ENCODE data around the gene DBN1. TPM values are rescaled to one million over a fixed set of nuclear protein-coding genes. Genes with fewer than 3 reads are reported as not detected.

The DBN1 gene
- 103 and 122 TPM in 2 replicates for total RNA-seq (2014; rRNA removed; shearing (Covaris generic))

DNA sequence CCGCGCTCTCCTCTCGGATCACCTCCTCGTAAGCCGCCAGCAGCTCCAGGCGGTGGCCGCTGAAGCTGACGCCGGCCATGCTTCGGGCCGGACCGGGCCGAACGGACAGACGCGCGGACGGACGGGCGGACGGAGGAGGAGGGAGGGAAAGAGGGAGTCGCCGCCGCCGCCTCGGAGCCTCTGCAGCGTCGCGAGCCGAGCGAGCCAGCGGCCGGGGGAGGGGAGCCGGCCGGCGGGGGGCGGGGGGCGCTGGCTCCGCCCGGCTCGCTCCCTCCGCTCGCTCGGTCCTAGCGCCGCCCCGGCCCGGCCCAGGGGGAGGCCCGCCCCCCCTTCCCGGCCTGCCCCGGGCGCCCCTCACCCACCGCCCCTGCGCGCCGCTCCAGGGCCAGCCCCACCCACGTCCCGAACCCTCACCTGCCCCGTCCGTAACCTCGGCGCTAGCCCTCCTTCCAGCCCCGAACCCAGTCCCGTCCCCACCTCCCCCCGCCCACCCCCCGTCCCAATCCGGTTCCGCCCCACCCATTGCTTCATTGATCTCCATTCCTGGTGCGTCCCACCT, at the start of gene DBN1:
Gene DBN1 (minus strand): TSS at position 192 of the 559 bp plus-strand sequence. CDS start 113 bp downstream, at position 79.

DNA sequence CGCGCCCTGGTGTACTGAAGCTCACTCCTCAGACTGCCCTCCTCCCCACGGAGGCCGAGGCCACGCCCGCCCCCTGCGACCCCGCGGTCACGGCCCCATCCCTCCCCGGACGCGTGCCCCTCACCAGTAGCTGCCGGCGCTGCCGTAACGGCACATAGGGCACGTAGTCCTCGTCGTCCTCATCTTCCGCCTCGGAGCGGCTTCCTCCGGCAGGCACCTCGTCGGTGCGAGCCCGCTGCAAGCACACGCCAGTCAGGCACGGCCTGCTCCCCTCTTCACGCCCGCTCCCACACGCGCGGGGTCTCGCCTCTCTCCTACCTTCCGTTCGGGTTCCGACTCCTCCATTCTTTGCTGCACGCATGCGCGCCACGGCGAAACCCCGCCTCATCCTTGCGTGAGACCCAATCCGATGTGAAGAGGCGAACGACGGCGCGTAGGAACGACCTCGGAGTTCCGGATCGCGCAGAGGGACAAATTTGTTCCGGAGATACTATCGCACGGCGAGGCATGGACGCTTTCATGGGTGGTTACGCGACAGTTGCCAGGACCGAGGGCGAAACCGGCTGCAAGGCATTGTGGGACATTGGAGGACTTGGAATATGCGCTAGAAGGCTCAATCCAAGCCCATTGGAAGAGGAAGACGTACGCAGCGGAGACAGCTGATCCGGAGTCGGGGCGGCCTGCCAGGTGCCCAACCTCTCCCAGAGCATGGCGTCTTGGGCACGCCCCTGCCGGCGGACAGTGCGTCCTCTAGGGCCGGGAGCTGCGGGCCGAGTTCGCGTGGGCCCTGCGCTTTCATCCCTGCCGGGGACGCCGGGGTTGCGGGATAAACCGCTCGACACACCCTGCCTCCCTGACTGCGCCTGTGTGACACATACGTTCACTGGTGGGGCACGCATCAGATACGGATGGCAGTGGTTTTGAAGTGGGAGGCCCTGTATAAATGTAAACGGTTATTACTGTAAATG, 43.5 kb upstream of the DBN1 start, which contains the start of gene DDX41:
Gene DDX41 (minus strand): TSS at position 361 of the 968 bp plus-strand sequence. CDS start 16 bp downstream, at position 345.

DNA sequence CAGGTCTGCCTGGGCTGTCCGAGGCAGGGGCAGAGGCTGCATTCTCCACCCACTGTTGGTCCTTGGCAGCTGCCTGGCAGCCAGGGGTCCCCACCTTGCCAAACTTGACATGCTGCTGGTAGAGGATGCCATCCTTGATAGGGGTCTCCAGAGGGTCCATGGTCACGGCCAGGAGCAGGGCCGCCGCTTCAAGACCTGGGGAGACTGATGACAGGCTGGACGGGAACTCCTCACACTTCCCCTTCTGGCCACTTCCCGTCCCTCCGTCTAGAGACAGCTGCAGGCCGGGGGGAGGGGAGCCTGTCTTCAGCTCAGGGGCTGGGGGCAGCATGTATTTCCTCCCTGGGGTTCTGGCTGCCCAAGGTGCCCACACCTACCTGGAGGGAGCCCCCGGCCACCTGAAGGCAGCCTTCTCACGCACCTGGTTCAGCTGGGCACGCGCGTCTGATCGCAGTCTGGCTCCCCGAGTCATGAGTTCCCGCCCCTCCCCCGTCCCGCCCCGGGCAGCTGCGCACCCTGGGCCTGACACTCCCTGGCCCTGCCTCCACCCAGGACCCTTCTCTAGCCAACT, 36.0 kb upstream of the DBN1 start, which contains the start of gene DOK3:
Gene DOK3 (minus strand): TSS at position 446 of the 571 bp plus-strand sequence. CDS start 286 bp downstream, at position 160.

DNA sequence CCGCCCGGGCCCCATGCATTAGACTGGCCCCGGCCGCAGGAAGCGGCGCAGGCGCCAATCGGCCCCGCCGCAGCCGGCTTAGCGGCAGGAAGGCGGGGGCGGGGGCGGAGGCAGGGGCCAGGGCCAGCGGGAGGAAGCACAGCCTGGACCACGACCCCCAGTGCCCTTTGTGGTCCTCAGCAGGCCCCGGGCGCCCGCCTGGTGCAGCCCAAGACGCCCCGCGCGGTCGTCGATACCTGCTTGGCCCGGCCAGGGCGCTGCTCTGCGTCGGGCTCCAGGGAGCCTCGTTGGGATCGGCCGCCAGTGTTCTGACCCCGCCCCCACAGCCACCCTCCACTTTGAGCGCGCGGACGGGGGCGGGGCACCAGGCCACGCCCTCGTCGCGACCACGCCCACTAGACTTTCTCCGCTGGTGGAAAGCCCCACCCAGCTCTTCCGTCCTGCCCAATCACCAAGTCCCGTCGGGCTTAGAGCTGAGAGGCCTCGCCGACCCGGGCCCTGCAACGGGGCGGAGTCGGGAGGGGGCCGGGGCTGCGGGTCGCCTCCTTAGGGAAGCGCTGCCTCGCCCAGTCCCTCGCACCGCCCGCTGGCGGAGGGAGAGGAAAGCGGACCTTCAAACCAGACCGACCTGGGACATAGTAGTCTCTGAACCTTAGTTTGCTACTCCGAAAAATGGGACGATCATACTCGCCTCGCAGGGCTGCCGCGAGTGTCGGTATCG, 24.0 kb upstream of the DBN1 start, which contains the start of gene PDLIM7:
Gene PDLIM7 (minus strand): TSS at position 313 of the 721 bp plus-strand sequence. CDS start 1,092 bp downstream, outside the sequence.

DNA sequence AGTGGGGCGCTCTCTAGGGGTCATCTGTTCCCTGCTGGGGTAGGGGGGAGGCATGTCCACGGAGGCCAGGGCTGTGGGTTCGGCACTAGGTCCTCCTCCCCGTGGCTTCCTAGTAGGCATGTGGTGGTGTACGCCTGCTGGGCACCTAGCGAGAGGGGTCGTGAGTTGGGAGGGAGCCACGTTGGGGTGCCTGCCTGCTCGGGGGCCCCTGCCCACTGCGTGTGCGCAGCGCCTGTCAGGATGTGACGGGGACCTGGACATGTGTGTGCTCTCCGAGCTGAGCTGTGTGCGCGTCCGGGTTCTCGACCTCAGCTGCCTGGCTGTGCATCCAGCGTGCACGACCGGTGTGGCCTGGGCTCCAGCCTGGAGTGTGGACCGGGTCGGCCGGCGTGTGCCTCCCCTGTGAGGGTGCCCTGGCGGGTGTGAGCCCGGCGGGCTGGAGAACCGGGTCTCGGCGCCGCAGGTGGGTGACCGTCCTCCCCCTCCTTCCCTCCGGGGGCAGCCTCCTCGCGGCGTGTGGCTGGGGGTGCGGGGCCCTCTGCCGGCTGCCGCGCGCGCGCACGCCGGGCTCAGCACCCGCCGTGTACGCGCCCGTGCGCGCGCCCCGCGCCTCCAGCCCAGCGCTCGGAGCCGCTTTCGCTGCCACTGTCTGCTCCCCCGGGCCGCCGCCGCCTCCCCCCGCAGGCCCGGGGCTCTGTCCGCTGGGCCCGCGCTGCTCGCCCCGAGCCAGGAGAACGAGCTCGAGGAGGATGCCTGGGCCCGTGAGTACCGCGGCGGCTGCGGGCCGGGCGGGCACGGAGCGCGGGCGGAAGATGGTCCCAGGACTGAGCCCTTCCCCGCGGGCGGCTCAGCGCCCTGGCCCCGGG, 27.0 kb downstream of the DBN1 start, which contains the start of gene PRR7:
Gene PRR7 (plus strand): TSS at position 615 of the 866 bp plus-strand sequence. CDS start 8,254 bp downstream, outside the sequence.

DNA sequence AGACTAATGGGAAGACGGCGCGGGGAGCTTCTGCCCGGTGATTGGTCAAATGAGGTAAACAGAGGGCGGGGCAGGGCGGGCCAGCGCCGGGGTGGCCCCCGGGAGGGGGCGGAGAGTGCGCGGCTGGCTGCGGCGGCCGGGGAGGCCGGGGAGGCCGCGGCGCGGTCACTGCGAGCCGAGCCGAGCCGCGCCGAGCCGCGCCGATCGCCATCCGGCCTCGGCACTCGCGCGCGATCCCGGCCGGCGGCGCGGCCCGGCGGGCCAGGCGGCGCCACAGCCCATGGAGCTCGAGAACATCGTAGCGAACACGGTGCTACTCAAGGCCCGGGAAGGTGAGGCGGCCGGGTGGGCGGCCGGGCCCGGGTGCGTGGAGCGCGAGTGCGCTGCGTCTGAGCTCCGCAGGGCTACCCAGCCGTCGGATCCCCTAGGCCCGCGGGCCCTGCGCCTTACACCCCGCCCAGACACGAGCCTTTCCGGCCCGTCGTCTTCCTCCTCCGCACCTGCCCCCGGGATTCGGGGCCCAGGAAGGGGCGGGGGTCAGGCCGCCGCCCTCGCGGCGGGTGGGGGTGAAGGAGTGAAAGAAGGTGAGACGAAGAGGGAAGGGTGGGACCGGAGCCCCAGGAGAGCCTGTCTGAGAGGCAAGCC, 46.7 kb downstream of the DBN1 start, which contains the start of gene GRK6:
Gene GRK6 (plus strand): TSS at position 111 of the 645 bp plus-strand sequence. CDS start 170 bp downstream, at position 281.

DNA sequence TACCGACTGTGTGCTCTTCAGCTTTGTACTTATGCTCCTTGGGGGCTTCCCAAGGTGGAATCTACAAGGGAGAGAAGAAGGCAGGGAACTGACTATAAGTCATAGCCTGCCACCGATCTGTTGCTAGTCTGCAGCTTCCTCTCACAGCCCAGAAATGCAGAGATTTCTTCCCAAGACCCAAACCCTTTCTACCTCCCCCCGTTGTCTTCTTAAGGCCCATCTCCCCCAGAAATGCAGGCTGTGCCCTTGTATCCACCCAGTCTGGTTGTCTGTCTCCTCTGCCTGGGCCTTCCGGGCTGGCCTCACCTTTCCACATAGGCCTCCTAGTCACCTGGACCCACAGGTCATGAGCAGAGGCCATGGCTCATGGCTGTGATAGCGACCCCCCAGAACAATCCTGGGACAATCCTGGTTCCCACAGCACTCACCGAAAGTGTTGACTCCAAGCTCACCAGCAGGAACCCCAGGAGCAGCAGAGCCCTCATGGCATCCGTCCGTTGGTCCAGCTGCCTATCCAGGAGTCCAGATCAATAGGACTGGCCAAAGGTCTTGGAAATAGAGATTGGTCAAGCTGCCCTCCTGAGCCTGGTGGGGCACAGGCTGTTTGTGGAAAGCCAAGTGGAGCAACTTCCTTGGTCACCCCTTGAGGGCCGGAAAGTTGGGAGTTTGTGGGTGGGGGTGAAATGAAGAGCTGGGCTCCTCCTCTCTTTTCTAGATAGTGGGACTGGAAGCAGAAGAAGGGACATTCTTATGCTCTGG, 64.2 kb downstream of the DBN1 start, which contains the start of gene F12:
Gene F12 (minus strand): TSS at position 522 of the 759 bp plus-strand sequence. CDS start 37 bp downstream, at position 485.

Other genes starting within 250 kb of the DBN1 start
- gene RAB24, start 169.9 kb downstream of the DBN1 start, total RNA-seq (2014; rRNA removed; shearing (Covaris generic)) = 46.7 and 50.8 TPM in 2 replicates
- 332 and 346 TPM in 2 replicates for gene PRELID1, start 169.8 kb downstream of the DBN1 start, total RNA-seq (2014; rRNA removed; shearing (Covaris generic))
- 38.9 and 51.6 TPM in 2 replicates for gene MXD3, start 161.7 kb downstream of the DBN1 start, total RNA-seq (2014; rRNA removed; shearing (Covaris generic))
- 178 and 261 TPM in 2 replicates for gene LMAN2, start 122.0 kb downstream of the DBN1 start, total RNA-seq (2014; rRNA removed; shearing (Covaris generic))
- 9.8 and 14.0 TPM in 2 replicates for gene RGS14, start 115.7 kb downstream of the DBN1 start, total RNA-seq (2014; rRNA removed; shearing (Covaris generic))
- gene SLC34A1, start 89.2 kb downstream of the DBN1 start, total RNA-seq (2014; rRNA removed; shearing (Covaris generic)) = 0.34 and 0.61 TPM in 2 replicates
- not detected in 2 replicates for gene PFN3, start 73.0 kb downstream of the DBN1 start, total RNA-seq (2014; rRNA removed; shearing (Covaris generic))
- 5.4 and 5.5 TPM in 2 replicates for gene F12, start 64.1 kb downstream of the DBN1 start, total RNA-seq (2014; rRNA removed; shearing (Covaris generic))
- 38.4 and 42.5 TPM in 2 replicates for gene GRK6, start 47.0 kb downstream of the DBN1 start, total RNA-seq (2014; rRNA removed; shearing (Covaris generic))
- gene PRR7, start 26.8 kb downstream of the DBN1 start, total RNA-seq (2014; rRNA removed; shearing (Covaris generic)) = 41.0 and 48.8 TPM in 2 replicates
- 162 and 184 TPM in 2 replicates for gene PDLIM7, start 24.0 kb upstream of the DBN1 start, total RNA-seq (2014; rRNA removed; shearing (Covaris generic))
- gene DOK3, start 36.2 kb upstream of the DBN1 start, total RNA-seq (2014; rRNA removed; shearing (Covaris generic)) = 2.3 and 3.1 TPM in 2 replicates
- 157 and 168 TPM in 2 replicates for gene DDX41, start 43.3 kb upstream of the DBN1 start, total RNA-seq (2014; rRNA removed; shearing (Covaris generic))
- gene FAM193B, start 80.9 kb upstream of the DBN1 start, total RNA-seq (2014; rRNA removed; shearing (Covaris generic)) = 24.2 and 29.3 TPM in 2 replicates
- gene TMED9, start 118.6 kb upstream of the DBN1 start, total RNA-seq (2014; rRNA removed; shearing (Covaris generic)) = 79.3 and 92.8 TPM in 2 replicates
- 22.1 and 28.6 TPM in 2 replicates for gene B4GALT7, start 126.5 kb upstream of the DBN1 start, total RNA-seq (2014; rRNA removed; shearing (Covaris generic))